SJCRH30 (cell line): ENCODE results near the gene EFCAB13. TPM values are rescaled to one million over a fixed set of nuclear protein-coding genes. Genes with fewer than 3 reads are reported as not detected.
A peak's percentile ranks its signal among the peaks of the same experiment; 100 is the strongest.

Source experiments
- DNase-seq, 2 experiments: peaks; one replicate each; pipeline ENCODE4 v3.0.0-alpha.2; 2015 to 2020
- H3K27ac ChIP-seq: fragments of 250-450 bp; sonication (Bioruptor Pico); 2 replicates; pipeline ENCODE4 v1.5.1; 2020; ENCODE audit warnings: mild to moderate bottlenecking, moderate library complexity
- H3K27me3 ChIP-seq: fragments of 250-450 bp; sonication (Bioruptor Pico); 2 replicates; pipeline ENCODE4 v1.5.1; 2020; ENCODE audit warnings: mild to moderate bottlenecking, moderate library complexity
- H3K36me3 ChIP-seq: fragments of 250-450 bp; sonication (Bioruptor Pico); 2 replicates; pipeline ENCODE4 v1.5.1; 2020; ENCODE audit warnings: mild to moderate bottlenecking, moderate library complexity
- H3K4me1 ChIP-seq: fragments of 250-450 bp; sonication (Bioruptor Pico); 2 replicates; pipeline ENCODE4 v1.5.1; 2020; ENCODE audit warnings: mild to moderate bottlenecking, moderate library complexity
- H3K4me3 ChIP-seq: fragments of 250-450 bp; sonication (Bioruptor Pico); 2 replicates; pipeline ENCODE4 v1.5.1; 2020; ENCODE audit warnings: mild to moderate bottlenecking, moderate library complexity
- H3K9me3 ChIP-seq: fragments of 250-450 bp; sonication (Bioruptor Pico); replicated peaks from 2 replicates; pipeline ENCODE4 v1.5.1; 2020; ENCODE audit warnings: mild to moderate bottlenecking, moderate library complexity
- total RNA-seq: library from RNA; depleted of rRNA; stranded (reverse); fragments of >200 nt; shearing (Covaris generic); gene quantifications from 2 replicates; pipeline ENCODE4 v1.2.3, GENCODE V29; 2014; rRNA removed

Gene EFCAB13, protein sequence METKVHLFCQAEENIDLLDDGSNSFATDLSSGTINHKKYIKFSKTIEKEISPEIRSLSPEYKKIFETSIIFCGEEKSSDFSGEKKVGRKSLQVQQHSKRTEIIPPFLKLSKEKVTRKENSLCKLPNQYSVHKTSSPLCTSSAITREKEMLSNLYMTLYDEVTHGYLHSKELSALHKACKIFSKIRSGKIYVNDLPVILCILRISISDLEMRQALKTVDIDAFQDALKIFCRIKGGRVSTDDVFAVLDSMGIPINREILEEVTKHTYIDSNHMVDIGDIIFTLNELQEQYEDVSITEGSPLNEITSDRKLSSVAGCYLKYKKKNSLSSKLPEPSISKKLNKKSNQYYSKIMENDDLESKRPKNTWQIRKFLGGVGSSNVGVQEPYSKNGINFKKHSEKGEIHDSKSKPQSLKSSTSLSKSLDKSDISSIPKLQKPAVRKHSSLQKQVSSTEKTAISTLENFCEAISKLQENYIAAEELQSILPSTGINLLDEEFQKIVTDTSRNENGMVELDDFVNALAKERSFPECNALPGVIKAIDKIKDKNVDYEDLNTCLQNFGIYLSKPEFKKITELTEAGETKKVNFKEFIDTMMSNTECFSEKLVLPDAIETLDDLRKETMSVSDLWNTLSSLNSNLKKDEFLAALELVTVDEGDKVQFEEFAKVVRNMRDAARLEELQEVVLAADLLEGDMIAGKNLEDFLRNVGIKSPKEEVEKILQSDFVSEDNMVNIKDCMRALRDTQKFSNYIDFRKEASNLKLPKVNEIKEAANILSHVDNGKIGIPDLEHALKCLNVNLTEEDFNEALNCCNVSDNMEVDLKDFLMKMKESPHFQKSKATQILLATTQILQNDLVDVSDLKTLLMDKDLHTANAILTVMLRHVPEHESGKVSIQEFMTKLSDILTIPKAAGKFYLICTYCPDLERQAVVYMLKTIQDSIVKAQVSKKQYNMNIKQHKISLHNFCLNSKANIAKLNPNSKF
- 4.7 and 7.0 TPM in 2 replicates for total RNA-seq

DNA sequence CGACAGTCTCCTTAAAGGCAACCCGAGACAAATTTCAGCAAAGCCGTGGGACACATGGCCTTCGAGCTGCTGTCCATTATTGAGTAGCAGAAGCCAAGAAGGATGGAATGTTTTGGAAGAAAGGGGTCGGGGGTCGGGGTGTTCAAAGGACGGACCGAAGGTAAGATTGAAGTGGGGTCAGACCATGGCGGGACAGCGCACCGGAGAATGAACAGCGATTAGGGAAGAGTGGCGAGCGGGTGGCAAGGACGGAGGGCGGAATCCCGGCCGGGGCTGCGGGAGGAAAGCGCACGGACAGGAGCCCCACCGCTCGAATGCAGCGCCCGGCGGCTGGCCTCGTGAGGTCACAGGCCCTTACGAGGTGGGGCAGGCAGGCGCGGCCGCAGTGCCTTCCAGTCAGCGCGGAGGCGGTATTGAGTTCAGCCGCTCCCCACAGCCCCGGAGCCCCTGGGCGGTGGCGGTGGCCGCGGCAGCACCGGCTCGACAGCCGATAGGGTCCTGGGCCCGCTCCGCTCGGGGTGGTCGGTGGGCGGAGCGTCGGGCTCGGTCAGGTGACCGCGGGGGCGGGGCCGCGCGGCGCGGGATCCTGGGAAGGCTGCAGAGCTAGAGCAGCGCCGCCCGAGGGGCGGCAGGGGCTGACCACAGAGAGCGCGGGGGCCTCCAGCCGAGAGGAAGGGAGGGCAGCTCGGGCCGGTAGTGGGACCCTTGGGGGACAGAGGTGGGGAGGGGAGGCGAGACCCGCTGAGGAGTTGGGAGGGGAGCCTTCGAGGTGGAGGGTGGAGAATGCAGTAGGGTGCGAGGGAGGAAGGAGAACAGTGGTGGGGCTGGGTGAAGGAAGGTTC is at the start of gene EFCAB13:
Gene EFCAB13, plus strand, starts transcription at position 574 of the 842 bp plus-strand sequence. CDS start 4,399 bp downstream, outside the sequence.
- Histone ChIP-seq H3K9me3 (peaks cover 4% of the 10 kb centered on the region; the same call in 1 of the 2 replicates), H3K4me3 (peak within 1 kb of the TSS; percentile 62), H3K27me3 (no peaks in the 10 kb centered on the region), H3K4me1 (no peaks in the 10 kb centered on the region), H3K27ac (peak within 1 kb of the TSS; percentile 65), H3K36me3 (no peaks in the 10 kb centered on the region)
- DNase-seq = peak; percentile 94 to 95

DNA sequence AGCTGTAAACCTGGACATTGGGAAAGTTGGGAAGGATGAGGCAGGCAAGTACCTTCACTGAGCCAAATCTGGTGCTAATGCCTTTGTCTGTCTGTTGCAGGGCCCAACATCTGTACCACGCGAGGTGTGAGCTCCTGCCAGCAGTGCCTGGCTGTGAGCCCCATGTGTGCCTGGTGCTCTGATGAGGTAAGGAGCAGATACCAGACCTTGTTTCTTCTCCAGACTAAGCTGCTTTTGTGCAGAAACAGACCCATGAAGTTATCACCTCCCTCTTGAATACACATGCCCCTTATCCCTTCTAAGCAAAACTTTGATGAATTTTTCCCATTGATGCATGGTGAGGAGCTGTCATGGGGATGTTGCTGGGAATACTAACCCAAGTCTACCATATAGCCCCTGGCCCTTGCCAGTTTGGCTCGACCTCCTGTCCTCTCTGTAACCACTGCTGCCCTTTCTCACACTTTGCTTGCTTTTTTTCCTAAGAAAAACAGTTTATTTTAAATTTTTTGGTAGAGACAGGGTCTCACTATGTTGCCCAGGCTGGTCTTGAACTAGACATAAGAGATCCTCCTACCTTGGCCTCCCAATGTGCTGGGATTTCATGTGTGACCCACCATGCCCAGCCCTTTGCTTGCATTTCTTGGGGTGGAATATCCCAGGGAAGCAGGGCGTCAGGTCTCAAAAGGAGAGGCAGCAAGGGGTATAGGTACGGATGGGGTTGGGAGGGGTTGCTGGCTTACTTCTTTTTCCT is 49.3 kb upstream of the EFCAB13 start:
- Histone ChIP-seq H3K27ac (no peak overlapping the region), H3K27me3 (no peaks in the 10 kb centered on the region), H3K9me3 (no peaks in the 10 kb centered on the region), H3K4me1 (peaks cover 25% of the 10 kb centered on the region), H3K36me3 (no peaks in the 10 kb centered on the region), H3K4me3 (no peak overlapping the region)
- DNase-seq = no peak

DNA sequence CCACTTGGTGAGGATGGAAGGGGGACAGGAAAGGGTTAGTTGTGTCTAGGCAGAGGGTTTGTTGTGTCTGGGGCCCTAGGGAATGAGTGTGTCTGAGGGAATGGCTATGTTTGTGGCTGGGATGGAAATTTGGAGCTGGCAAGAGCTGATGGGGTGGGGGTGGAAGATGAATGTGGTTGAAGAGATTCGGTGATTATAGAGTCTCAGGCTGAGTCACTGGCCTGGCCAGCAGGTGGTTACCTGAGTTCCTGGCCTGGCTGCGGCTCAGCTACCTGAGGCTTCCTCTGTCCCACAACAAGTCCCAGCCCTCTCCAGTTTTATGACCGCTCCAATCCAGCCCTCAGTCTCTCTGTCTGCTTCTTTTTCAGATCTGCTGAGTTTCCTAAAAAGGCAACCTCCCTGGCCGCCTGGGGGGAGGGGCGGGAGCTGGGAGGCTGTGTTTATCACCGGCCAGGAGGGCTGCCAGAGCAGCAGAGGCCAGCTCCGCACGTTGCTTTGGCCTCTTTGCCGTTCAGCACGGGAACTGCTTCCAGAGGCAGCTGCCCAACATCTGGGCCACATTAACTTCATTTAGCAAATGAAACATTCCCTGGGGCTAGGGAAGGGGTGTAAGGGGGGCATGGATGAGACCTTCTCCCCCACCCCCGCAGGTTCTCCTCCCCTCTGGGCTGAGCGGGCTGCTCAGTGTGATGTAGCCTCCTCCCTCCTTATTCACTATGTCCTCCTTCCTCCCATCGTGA is 48.3 kb upstream of the EFCAB13 start:
- Histone ChIP-seq H3K4me1 (peaks cover 34% of the 10 kb centered on the region), H3K27me3 (no peaks in the 10 kb centered on the region), H3K36me3 (no peaks in the 10 kb centered on the region), H3K9me3 (no peaks in the 10 kb centered on the region), H3K4me3 (no peak overlapping the region), H3K27ac (no peak overlapping the region)
- no peak for DNase-seq

DNA sequence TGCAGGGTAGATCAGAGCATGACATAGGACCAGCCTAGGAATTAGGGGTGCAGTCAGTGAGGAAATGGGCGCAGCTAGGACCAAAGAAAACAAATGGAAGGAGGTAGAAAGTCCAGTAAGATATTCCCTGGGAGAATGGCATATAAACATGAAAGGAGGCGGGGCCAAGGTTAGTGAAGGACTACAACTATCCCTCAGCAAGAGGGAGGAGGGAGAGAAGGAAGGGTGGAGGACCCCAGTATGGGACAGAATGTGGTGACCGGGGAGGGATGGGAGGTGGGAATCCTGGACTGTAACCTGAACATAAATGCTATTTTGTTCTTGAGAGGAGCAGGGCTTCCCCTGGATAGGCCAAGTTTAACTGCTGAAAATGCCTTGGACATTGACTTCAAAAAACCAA is 47.3 kb upstream of the EFCAB13 start:
- peaks cover 44% of the 10 kb centered on the region for H3K4me1 ChIP-seq

DNA sequence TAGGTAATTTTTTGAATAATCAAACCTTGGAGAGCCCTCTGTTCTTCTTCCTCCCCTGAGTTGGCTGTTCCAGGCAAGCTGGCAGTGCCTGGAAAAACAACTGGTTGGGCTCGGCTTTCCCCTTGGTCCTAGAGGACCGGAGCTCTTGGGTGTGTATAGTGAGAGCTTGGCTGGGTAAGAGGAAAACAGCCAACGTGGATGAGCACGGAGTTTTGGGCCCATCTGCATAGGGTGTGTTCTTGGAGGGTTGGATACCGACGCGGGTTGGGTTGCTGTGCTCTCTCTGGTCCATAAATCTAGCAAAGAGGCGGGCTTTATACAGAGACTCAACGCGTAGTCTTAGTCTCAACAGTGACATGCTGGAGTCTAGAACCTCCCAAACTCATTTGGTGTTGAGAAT is 46.9 kb upstream of the EFCAB13 start:
- Histone ChIP-seq H3K27me3 (no peaks in the 10 kb centered on the region), H3K4me3 (no peak overlapping the region), H3K9me3 (no peaks in the 10 kb centered on the region), H3K4me1 (peaks cover 48% of the 10 kb centered on the region), H3K27ac (no peak overlapping the region), H3K36me3 (no peaks in the 10 kb centered on the region)
- no peak for DNase-seq

More for the DNA sequence above, 47.3 kb upstream of the EFCAB13 start:
- no peaks in the 10 kb centered on the region for H3K27me3 ChIP-seq
- H3K4me3 ChIP-seq = no peak overlapping the region
- H3K9me3 ChIP-seq = no peaks in the 10 kb centered on the region
- H3K27ac ChIP-seq = no peak overlapping the region
- DNase-seq = no peak
- no peaks in the 10 kb centered on the region for H3K36me3 ChIP-seq

DNA sequence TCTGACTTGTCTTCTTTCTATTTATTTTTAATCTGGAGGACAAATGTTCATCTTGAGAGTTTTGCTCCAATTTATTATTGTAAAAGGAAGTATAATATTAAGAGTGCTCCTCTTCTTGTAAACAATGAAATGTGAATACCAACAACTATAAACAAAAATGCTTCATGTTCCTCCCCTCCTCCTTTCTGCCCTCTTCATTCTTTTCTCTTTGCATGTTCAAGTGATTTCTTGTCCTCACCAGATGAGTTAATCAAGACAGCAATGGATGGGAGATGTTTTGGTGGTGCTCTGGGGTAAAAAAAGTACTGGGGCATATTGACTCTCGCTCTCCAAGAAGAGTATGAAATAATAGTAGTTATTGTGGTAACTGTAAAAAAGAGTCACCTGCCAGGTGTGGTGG is 45.8 kb upstream of the EFCAB13 start:
- H3K27ac ChIP-seq = no peak overlapping the region; the same call in 1 of the 2 replicates
- H3K4me1 ChIP-seq = peaks cover 48% of the 10 kb centered on the region
- no peak overlapping the region for H3K4me3 ChIP-seq
- no peaks in the 10 kb centered on the region for H3K27me3 ChIP-seq
- DNase-seq = no peak
- no peaks in the 10 kb centered on the region for H3K36me3 ChIP-seq
- H3K9me3 ChIP-seq = no peaks in the 10 kb centered on the region

DNA sequence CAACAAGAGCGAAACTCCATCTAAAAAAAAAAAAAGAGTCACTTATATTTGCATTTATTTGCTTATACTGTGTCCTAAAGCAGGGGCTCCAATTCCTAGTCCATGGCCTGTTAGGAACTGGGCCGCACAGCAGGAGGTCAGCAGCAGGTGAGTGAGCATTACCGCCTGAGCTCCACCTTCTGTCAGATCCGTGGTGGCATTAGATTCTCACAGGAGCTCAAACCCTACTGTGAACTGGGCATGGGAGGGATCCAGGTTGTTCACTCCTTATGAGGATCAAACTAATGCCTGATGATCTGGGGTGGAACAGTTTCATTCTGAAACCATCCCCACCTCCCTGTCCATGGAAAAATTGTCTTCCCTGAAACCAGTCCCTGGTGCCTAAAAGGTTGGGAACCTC is 45.2 kb upstream of the EFCAB13 start:
- Histone ChIP-seq H3K4me1 (peaks cover 48% of the 10 kb centered on the region), H3K9me3 (no peaks in the 10 kb centered on the region)

DNA sequence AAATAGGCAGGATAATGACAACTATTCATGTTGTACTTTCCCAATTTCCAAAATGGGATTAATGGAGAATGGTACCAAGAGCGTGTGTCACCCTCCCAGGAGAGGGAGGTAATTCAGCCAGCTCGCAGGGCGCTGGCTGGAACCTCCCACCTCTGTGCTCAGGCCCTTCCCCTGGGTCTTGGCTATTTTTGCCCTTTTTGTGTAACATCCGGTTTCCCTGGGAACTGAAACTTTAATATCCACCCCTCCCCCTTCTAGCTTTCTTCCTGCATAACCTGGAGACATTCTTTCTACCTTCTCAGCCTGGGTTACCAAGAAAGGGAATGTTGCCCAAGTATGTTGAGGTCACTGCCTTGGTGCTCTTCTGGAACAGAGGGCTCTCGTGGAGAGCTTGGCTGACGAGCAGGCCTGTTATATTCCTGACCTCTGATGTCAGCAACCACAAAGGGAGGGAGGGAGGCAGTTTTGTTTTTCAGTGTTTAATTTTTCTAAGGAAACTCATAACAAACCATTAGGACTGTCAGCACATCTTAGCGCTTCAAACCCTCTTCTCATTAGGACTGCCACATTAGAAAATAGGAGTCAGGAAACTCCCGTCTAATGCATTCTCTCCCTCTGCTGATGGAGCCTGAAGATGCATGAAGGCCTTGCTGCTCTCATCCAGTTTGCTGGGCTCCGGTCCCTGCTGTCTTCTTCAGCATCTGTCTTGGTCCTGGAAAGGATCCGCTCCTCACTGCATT is 44.5 kb upstream of the EFCAB13 start:
- Histone ChIP-seq H3K4me3 (peak overlapping the region; percentile 11), H3K27ac (peak overlapping the region; percentile 87), H3K9me3 (no peaks in the 10 kb centered on the region), H3K4me1 (peaks cover 48% of the 10 kb centered on the region), H3K36me3 (no peaks in the 10 kb centered on the region), H3K27me3 (no peaks in the 10 kb centered on the region)
- peak; percentile 77 to 84 for DNase-seq

More for the DNA sequence above, 45.2 kb upstream of the EFCAB13 start:
- no peaks in the 10 kb centered on the region for H3K27me3 ChIP-seq
- H3K36me3 ChIP-seq = no peaks in the 10 kb centered on the region
- peak overlapping the region; percentile 11; the same call in 1 of the 2 replicates for H3K4me3 ChIP-seq
- peak in 1 of 2 experiments; percentile 33 for DNase-seq
- peak overlapping the region; percentile 87 for H3K27ac ChIP-seq

DNA sequence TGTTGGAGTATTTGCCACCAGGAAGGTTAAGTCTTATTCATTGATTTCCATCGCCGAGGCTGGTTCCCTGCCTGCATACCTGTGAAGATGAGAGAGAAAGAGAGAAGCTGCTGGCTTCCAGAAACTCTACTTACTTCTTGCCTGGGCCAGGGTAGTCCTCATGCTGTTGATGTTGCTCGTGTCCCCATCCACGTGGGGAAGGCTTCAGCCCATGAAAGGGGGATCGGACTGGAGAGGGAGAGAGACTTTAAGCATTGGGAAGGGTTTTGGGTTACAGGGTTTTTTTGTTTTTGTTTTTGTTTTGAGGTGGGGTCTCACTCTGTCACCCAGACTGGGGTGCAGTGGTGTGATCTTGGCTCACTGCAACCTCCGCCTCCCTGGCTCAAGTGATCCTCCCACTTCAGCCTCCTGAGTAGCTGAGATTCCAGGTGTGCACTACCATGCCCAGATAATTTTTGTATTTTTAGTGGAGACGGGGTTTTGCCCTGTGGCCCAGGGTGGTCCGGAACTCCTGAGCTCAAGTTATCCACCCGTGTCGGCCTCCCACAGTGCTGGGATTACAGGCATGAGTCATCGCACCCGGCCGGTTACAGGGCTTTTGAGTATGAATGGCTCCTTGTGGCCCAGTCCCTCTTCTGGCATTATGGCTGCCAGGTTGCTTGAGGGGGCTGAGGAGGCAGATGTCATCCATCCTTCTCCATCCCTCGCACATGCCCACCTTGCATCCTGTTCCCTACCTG is 43.5 kb upstream of the EFCAB13 start:
- Histone ChIP-seq H3K36me3 (peaks cover 5% of the 10 kb centered on the region; the same call in 1 of the 2 replicates), H3K9me3 (no peaks in the 10 kb centered on the region), H3K27me3 (no peaks in the 10 kb centered on the region), H3K27ac (peak overlapping the region; percentile 87), H3K4me3 (peak overlapping the region; percentile 1; the same call in 1 of the 2 replicates), H3K4me1 (peaks cover 45% of the 10 kb centered on the region)
- peak; percentile 96 to 98 for DNase-seq

DNA sequence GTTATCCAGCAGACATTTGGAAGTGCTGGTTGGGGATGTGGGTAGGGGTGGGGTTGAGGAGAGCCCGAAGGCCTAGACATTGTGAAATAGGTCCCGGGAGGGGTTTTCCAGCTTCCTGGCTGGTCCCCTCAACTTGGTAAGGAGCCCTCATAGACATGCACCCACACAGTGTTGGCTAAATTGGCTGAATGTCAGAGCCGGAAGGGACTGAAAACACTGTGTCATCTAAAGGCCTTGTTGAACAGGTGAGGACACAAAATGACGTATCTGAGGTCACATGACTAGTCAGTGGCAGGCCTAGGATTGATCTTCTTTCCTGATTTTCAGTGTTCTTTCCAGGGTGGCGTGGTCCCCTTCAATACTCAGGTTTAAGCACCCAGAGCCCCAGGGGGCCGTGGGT is 42.5 kb upstream of the EFCAB13 start:
- Histone ChIP-seq H3K9me3 (no peaks in the 10 kb centered on the region), H3K4me3 (no peak overlapping the region), H3K36me3 (peaks cover 5% of the 10 kb centered on the region; the same call in 1 of the 2 replicates), H3K4me1 (peaks cover 43% of the 10 kb centered on the region), H3K27ac (peak overlapping the region; percentile 87), H3K27me3 (no peaks in the 10 kb centered on the region)
- DNase-seq = no peak

DNA sequence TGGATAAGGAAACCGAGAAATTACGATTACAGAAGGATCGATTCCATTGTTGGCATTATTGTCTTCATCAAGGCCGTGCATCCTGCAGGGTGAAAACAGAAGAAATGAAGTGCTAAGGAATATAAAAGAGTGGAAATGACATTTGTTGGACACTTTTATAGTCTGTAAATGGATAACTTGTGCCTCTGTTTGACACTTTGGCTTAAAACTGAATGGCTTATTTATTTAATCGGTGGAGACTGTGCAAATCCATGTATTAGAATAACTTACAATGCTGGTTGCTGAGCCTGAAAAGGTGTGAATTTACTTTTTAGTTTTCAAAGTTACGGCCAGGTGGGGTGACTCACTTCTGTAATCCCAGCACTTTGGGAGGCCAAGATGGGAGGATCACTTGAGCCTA is 38.8 kb upstream of the EFCAB13 start:
- Histone ChIP-seq H3K4me3 (no peak overlapping the region), H3K27ac (no peak overlapping the region), H3K36me3 (peaks cover 5% of the 10 kb centered on the region), H3K4me1 (peaks cover 25% of the 10 kb centered on the region), H3K27me3 (no peaks in the 10 kb centered on the region), H3K9me3 (no peaks in the 10 kb centered on the region)
- no peak for DNase-seq
